ENCODE data around the gene SUZ12.
"Not testable (repeated sequence)": the region's sequence is repeated elsewhere in the genome, so short reads cannot be mapped to it uniquely, and the experiment has no call there.

SUZ12 gene

DNA sequence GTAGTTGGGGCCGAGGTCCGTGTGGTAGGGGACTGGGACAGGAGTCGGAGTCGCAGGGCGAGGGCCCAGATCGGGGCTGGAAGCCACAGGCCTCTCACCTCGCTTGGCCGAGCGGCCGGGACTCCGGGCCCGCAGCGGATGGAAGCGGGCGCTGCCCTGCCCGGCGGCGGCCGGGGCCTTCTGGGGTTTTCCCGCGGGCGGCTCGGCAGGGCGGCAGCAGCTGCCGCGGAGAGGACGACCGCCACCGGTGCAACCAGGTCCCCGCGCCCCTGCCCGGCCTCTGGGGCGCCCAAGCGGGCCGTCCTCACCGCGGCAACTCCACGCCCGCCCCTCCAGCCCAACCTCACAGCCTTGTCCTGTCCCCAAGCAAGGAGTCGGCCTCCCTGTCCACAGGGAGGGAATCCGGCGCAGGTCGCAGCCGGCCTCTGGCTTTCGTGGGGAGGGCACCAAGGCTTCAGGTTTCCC is 19.7 kb upstream of the SUZ12 start:
- no peak overlapping the region for H3K4me3 ChIP-seq (ENCODE audit: insufficient read depth, low read depth, low read length)
- no peaks in the 10 kb centered on the region for H3K27me3 ChIP-seq (ENCODE audit: control insufficient read depth, insufficient read depth, low read length, poor library complexity, severe bottlenecking)
- no peaks in the 10 kb centered on the region for H3K36me3 ChIP-seq (ENCODE audit: control insufficient read depth, insufficient read depth, low read length)
- no peak overlapping the region for H3K27ac ChIP-seq (ENCODE audit: insufficient read depth, low read depth, low read length, poor library complexity, severe bottlenecking)
- 96 to 97% methylated on average over 45 of the region's 45 CpGs for WGBS, 2 experiments
- H3K9me3 ChIP-seq (ENCODE audit: control insufficient read depth, low read length) = no peaks in the 10 kb centered on the region
- H3K4me1 ChIP-seq (ENCODE audit: control insufficient read depth, insufficient read depth, low read length) = no peaks in the 10 kb centered on the region

DNA sequence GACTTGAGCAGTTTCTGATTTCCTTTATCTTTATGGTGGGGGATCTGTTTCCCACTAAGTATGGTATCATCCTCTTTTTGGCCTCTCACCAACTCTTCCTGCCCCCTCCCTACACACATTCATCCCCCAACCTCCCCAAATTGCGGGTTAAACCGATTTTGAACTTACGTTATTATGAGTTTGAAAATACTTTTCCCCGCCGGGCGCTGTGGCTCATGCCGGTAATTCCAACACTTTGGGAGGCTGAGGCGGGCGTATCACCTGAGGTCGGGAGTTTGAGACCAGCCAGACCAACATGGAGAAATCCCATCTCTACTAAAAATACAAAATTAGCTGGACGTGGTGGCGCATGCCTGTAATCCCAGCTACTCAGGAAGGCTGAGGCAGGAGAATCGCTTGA is 19.1 kb upstream of the SUZ12 start:
- H3K4me3 ChIP-seq (ENCODE audit: insufficient read depth, low read depth, low read length); H3K9me3 ChIP-seq (ENCODE audit: control insufficient read depth, low read length); H3K36me3 ChIP-seq (ENCODE audit: control insufficient read depth, insufficient read depth, low read length); H3K27me3 ChIP-seq (ENCODE audit: control insufficient read depth, insufficient read depth, low read length, poor library complexity, severe bottlenecking); H3K4me1 ChIP-seq (ENCODE audit: control insufficient read depth, insufficient read depth, low read length); H3K27ac ChIP-seq (ENCODE audit: insufficient read depth, low read depth, low read length, poor library complexity, severe bottlenecking): not testable (repeated sequence)
- WGBS, 2 experiments = 90 to 95% methylated on average over 13 of the region's 13 CpGs

- Histone ChIP-seq H3K27ac (ENCODE audit: insufficient read depth, low read depth, low read length, poor library complexity, severe bottlenecking) (no peak overlapping the region), H3K27me3 (ENCODE audit: control insufficient read depth, insufficient read depth, low read length, poor library complexity, severe bottlenecking) (no peaks in the 10 kb centered on the region), H3K36me3 (ENCODE audit: control insufficient read depth, insufficient read depth, low read length) (no peaks in the 10 kb centered on the region), H3K9me3 (ENCODE audit: control insufficient read depth, low read length) (no peaks in the 10 kb centered on the region), H3K4me1 (ENCODE audit: control insufficient read depth, insufficient read depth, low read length) (no peaks in the 10 kb centered on the region), H3K4me3 (ENCODE audit: insufficient read depth, low read depth, low read length) (no peak overlapping the region)
- 73 to 80% methylated on average over 4 of the region's 4 CpGs for WGBS, 2 experiments
These were observed 18.1 kb upstream of the SUZ12 start for GRCh38 chr17:31918701-31919128.

GRCh38 chr17:31919802-31920525 is 16.8 kb upstream of the SUZ12 start:
- Histone ChIP-seq H3K36me3 (ENCODE audit: control insufficient read depth, insufficient read depth, low read length) (no peaks in the 10 kb centered on the region), H3K4me3 (ENCODE audit: insufficient read depth, low read depth, low read length) (no peak overlapping the region), H3K4me1 (ENCODE audit: control insufficient read depth, insufficient read depth, low read length) (no peaks in the 10 kb centered on the region), H3K9me3 (ENCODE audit: control insufficient read depth, low read length) (no peaks in the 10 kb centered on the region), H3K27me3 (ENCODE audit: control insufficient read depth, insufficient read depth, low read length, poor library complexity, severe bottlenecking) (no peaks in the 10 kb centered on the region), H3K27ac (ENCODE audit: insufficient read depth, low read depth, low read length, poor library complexity, severe bottlenecking) (no peak overlapping the region)
- WGBS, 2 experiments = 88 to 89% methylated on average over 10 of the region's 10 CpGs

GRCh38 chr17:31926100-31926729 is 10.6 kb upstream of the SUZ12 start:
- no peaks in the 10 kb centered on the region for H3K36me3 ChIP-seq (ENCODE audit: control insufficient read depth, insufficient read depth, low read length)
- no peaks in the 10 kb centered on the region for H3K27me3 ChIP-seq (ENCODE audit: control insufficient read depth, insufficient read depth, low read length, poor library complexity, severe bottlenecking)
- WGBS, 2 experiments = 91% methylated on average over 4 of the region's 5 CpGs
- H3K4me1 ChIP-seq (ENCODE audit: control insufficient read depth, insufficient read depth, low read length) = no peaks in the 10 kb centered on the region
- H3K27ac ChIP-seq (ENCODE audit: insufficient read depth, low read depth, low read length, poor library complexity, severe bottlenecking) = no peak overlapping the region
- H3K4me3 ChIP-seq (ENCODE audit: insufficient read depth, low read depth, low read length) = no peak overlapping the region
- no peaks in the 10 kb centered on the region for H3K9me3 ChIP-seq (ENCODE audit: control insufficient read depth, low read length)

DNA sequence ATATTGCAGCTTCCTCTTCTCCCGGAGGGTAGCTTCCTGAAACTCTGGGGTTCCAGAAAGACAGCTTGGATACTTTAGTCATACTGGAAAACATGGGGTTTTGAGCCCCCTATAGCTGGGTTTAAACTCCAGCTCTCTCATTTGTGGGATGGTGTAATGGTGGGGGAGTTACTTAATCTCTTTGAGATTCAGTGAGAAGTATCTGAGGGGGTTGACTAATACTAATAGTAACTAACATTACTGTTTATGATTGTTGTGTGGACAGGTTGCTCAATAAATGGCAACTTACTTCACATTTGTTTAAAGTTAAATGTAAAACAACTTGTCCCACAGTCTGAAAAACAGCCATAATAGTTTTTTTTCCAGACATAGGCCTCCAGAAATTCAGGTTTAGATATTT is 5.1 kb upstream of the SUZ12 start:
- H3K4me1 ChIP-seq (ENCODE audit: control insufficient read depth, insufficient read depth, low read length) = no peaks in the 10 kb centered on the region
- WGBS, 2 experiments = 91 to 100% methylated on average over 1 of the region's 1 CpG
- no peaks in the 10 kb centered on the region for H3K36me3 ChIP-seq (ENCODE audit: control insufficient read depth, insufficient read depth, low read length)
- H3K27me3 ChIP-seq (ENCODE audit: control insufficient read depth, insufficient read depth, low read length, poor library complexity, severe bottlenecking) = no peaks in the 10 kb centered on the region
- H3K27ac ChIP-seq (ENCODE audit: insufficient read depth, low read depth, low read length, poor library complexity, severe bottlenecking) = no peak overlapping the region
- no peaks in the 10 kb centered on the region for H3K9me3 ChIP-seq (ENCODE audit: control insufficient read depth, low read length)
- H3K4me3 ChIP-seq (ENCODE audit: insufficient read depth, low read depth, low read length) = no peak overlapping the region

DNA sequence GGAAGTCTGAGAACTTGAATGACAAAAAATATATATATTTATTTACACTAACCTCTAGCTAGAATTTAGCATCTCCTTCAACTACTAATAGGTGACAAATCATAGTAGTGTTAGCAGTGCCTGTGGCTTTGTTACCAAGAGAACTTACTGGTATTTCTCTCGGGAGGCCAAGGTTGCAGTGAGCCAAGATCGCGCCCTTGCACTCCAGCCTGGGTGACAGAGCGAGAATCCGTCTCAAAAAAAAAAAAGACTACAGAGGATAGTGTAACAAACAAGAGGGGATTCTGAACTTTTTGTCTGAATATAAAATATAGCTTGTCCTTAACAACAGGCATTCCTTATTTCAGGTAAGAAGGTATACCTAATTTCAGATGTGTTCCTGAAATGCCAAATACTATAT is 1.3 kb upstream of the SUZ12 start:
- H3K4me1 ChIP-seq (ENCODE audit: control insufficient read depth, insufficient read depth, low read length) = no peaks in the 10 kb centered on the region
- H3K27me3 ChIP-seq (ENCODE audit: control insufficient read depth, insufficient read depth, low read length, poor library complexity, severe bottlenecking) = no peaks in the 10 kb centered on the region
- no peak overlapping the region for H3K27ac ChIP-seq (ENCODE audit: insufficient read depth, low read depth, low read length, poor library complexity, severe bottlenecking)
- H3K4me3 ChIP-seq (ENCODE audit: insufficient read depth, low read depth, low read length) = no peak overlapping the region
- 96 to 98% methylated on average over 5 of the region's 5 CpGs for WGBS, 2 experiments
- no peaks in the 10 kb centered on the region for H3K9me3 ChIP-seq (ENCODE audit: control insufficient read depth, low read length)
- H3K36me3 ChIP-seq (ENCODE audit: control insufficient read depth, insufficient read depth, low read length) = no peaks in the 10 kb centered on the region

DNA sequence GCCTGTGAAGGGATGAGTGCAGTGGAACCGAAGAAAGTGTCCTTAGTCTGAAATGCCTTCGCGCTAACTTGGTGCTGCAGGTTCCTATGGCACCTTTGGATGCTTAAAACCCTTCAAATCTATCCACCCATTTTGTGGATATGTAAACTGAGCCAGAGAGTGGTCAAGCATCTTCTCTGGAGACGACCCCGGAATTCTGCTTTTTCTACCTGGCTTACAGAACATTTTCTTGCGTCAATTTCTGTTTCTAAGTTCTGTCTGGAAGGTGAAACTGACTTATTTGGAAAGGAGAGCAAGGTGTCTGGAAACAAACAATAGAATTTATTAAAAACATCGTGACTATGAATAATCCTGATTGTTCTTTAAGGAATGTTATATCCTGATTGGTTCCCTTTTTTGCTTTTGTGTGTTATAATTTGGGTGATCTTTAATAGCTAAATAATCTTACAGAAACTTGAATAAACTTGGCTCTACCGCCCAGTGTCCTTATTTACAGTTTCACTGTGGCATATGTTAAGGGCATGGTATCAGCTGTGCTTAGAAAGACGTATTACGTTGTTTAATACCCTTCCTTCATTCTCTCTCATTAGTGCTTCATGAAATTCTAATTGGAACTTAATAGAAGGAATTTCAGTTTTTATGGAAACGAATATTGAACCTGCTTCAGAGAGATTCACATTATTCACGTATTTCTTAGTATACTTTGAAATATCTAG is 1.3 kb downstream of the SUZ12 start:
- H3K27ac ChIP-seq (ENCODE audit: insufficient read depth, low read depth, low read length, poor library complexity, severe bottlenecking); H3K36me3 ChIP-seq (ENCODE audit: control insufficient read depth, insufficient read depth, low read length); H3K27me3 ChIP-seq (ENCODE audit: control insufficient read depth, insufficient read depth, low read length, poor library complexity, severe bottlenecking); H3K9me3 ChIP-seq (ENCODE audit: control insufficient read depth, low read length); H3K4me1 ChIP-seq (ENCODE audit: control insufficient read depth, insufficient read depth, low read length): not testable (repeated sequence)
- 10 to 11% methylated on average over 3 to 9 of the region's 12 CpGs for WGBS, 2 experiments
- H3K4me3 ChIP-seq (ENCODE audit: insufficient read depth, low read depth, low read length) = peak overlapping the region; percentile 54

GRCh38 chr17:31941916-31942315 is 5.1 kb downstream of the SUZ12 start:
- H3K4me3 ChIP-seq (ENCODE audit: insufficient read depth, low read depth, low read length); H3K9me3 ChIP-seq (ENCODE audit: control insufficient read depth, low read length); H3K36me3 ChIP-seq (ENCODE audit: control insufficient read depth, insufficient read depth, low read length); H3K27me3 ChIP-seq (ENCODE audit: control insufficient read depth, insufficient read depth, low read length, poor library complexity, severe bottlenecking); H3K4me1 ChIP-seq (ENCODE audit: control insufficient read depth, insufficient read depth, low read length); H3K27ac ChIP-seq (ENCODE audit: insufficient read depth, low read depth, low read length, poor library complexity, severe bottlenecking): not testable (repeated sequence)
- 96% methylated on average over 11 of the region's 11 CpGs for whole genome bisulfite sequencing, 2 experiments

DNA sequence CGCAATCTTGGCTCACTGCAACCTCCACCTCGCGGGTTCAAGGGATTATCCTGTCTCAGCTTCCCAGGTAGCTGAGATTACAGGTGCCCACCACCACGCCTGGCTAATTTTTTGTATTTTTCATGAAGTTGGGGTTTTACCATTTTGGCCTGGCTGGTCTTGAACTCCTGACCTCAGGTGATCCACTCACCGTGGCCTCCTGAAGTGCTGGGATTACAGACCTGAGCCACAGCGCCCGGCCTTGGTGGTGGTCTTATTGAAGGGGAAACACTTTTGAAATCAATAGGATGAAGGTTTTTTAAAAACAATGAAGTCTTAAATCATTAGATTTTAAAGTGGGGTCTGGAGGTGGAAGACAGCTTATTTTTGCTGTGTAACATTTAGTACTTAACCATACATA is 5.6 kb downstream of the SUZ12 start:
- WGBS, 2 experiments = 94 to 98% methylated on average over 7 of the region's 7 CpGs
- H3K36me3 ChIP-seq (ENCODE audit: control insufficient read depth, insufficient read depth, low read length); H3K9me3 ChIP-seq (ENCODE audit: control insufficient read depth, low read length): not testable (repeated sequence)

More for the DNA sequence above, 5.6 kb downstream of the SUZ12 start:
- H3K4me1 ChIP-seq (ENCODE audit: control insufficient read depth, insufficient read depth, low read length); H3K27ac ChIP-seq (ENCODE audit: insufficient read depth, low read depth, low read length, poor library complexity, severe bottlenecking); H3K27me3 ChIP-seq (ENCODE audit: control insufficient read depth, insufficient read depth, low read length, poor library complexity, severe bottlenecking); H3K4me3 ChIP-seq (ENCODE audit: insufficient read depth, low read depth, low read length): not testable (repeated sequence)

Measured in ectodermal cell (in vitro differentiated cells).